COR-L47 (cell line): ENCODE data around the gene GBF1.

Experiments
- DNase-seq: peaks from one replicate; lab custom pipeline; 2025; lab: John Stamatoyannopoulos, UW

GBF1 gene

GRCh38 chr10:102425444-102425843, 180.1 kb downstream of the GBF1 start:
- no peak for DNase-seq

DNA sequence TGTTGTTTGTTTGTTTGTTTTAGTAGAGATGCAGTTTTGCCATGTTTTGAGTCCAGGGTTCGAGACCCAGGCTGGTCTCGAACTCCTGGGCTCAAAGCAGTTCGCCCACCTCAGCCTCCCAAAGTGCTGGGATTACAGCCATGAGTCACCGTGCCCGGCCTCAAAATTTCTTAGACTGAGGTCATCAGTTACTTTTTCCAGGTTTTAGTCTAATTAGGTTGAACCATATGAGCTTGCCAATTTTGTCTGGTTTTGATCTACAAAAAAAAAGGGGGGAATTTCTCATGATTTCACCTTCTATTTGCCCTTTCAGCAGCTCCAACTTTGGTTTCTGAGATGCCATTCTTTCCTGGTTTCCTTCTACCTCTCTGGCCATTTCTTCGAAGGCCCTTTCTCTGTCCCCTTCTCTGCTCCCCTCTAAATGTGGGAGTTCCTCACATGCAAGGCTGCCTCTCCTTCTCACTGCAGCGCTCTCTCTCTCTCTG, 181.5 kb downstream of the GBF1 start:
- DNase-seq, result no peak

DNA sequence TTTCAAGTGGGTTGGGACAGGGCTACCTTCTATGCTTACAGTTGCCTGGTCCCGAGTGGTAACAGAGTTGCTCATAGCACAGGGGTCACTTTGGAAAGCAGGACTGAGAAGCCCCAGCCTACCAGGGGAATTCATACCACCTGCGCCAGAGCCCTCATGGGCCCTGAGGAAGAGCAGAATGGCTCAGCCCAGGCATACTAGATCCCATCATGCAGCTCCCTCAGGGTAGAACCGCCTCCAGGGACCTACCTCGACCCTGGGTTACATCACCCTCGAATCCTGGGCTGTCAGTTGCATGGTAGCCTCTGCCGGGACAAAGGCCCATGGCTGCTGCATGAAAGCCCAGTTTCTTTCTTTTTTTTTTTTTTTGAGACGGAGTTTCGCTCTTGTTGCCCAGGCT, 184.1 kb downstream of the GBF1 start:
- DNase-seq, result no peak

DNA sequence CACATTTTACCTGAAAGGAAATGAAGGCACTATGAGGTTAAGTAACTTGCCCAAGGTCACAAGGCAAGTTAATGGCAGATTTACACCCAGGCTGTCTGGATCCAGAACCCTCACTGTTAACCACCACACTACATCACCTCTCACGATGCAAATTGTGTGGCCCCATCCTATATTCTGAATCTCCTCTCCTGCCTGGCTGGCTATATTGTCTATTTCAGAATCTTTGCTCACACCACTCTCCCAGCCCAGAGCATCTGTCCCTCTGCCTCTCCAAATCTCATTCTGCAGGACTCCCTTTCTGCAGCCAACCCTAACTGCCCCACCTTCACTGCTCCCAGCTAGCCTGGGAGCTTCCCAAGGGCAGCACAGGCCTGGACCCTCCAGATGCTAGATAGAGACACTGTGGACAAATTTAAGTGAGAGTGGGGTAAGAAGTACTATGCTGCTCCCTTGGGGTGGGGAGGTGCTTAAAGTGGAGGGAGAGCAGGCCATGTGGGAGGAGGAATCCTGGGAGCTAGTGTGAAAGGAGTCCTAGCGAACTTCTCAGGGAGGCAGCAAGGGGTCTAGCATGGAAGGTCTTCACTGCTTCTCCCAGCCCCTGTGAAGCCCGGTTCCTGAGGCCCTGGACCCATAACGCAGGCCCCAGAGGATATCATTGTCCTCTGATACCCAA, 186.3 kb downstream of the GBF1 start:
- DNase-seq, result no peak
